ENCODE results near the gene LUC7L.
"Not testable (repeated sequence)": the region's sequence is repeated elsewhere in the genome, so short reads cannot be mapped to it uniquely, and the experiment has no call there.

LUC7L gene

GRCh38 chr16:228151-228851, 948 bp downstream of the LUC7L start:
- DNase-seq: no peak

GRCh38 chr16:220021-220420, 9.2 kb downstream of the LUC7L start:
- DNase-seq: no peak

- no peak for DNase-seq
Observed at GRCh38 chr16:212999-213398, 16.2 kb downstream of the LUC7L start.

- DNase-seq: not testable (repeated sequence)
Observed at GRCh38 chr16:211631-212180, 17.5 kb downstream of the LUC7L start.

GRCh38 chr16:209359-209758, 19.9 kb downstream of the LUC7L start:
- DNase-seq: not testable (repeated sequence)

GRCh38 chr16:204046-204445, 25.2 kb downstream of the LUC7L start:
- not testable (repeated sequence) for DNase-seq

- DNase-seq: no peak
Observed at GRCh38 chr16:203246-203645, 26.0 kb downstream of the LUC7L start.

GRCh38 chr16:200388-200787, 28.9 kb downstream of the LUC7L start:
- no peak for DNase-seq

- no peak for DNase-seq
Observed at GRCh38 chr16:194516-194915, 34.7 kb downstream of the LUC7L start.

GRCh38 chr16:193441-193840, 35.8 kb downstream of the LUC7L start:
- no peak for DNase-seq

GRCh38 chr16:192686-193085, 36.6 kb downstream of the LUC7L start:
- DNase-seq: no peak

GRCh38 chr16:191831-192230, 37.4 kb downstream of the LUC7L start:
- DNase-seq: no peak

- DNase-seq: no peak
Observed at GRCh38 chr16:189604-190186, 39.6 kb downstream of the LUC7L start.

GRCh38 chr16:188674-189073, 40.6 kb downstream of the LUC7L start:
- DNase-seq: no peak

GRCh38 chr16:187330-187729, 41.9 kb downstream of the LUC7L start:
- no peak for DNase-seq

GRCh38 chr16:185691-186090, 43.6 kb downstream of the LUC7L start:
- no peak for DNase-seq

- no peak for DNase-seq
Observed at GRCh38 chr16:185213-185612, 44.0 kb downstream of the LUC7L start.

- DNase-seq: no peak
Observed at GRCh38 chr16:183005-183404, 46.2 kb downstream of the LUC7L start.

- DNase-seq: no peak
Observed at GRCh38 chr16:181565-182021, 47.7 kb downstream of the LUC7L start.

GRCh38 chr16:180681-181564, 48.3 kb downstream of the LUC7L start:
- peak; percentile 77 for DNase-seq

GRCh38 chr16:180101-180675, 49.1 kb downstream of the LUC7L start, which contains the start of gene HBQ1:
TSS of gene HBQ1 (plus strand) at chr16:180459. CDS start at chr16:180487, 28 bp downstream.
- no peak for DNase-seq

- DNase-seq: no peak
Observed at GRCh38 chr16:179211-180092, 49.8 kb downstream of the LUC7L start.

Data from COR-L47 (cell line).